Activated CD8-positive, alpha-beta memory T cell treated with anti-CD3 and anti-CD28 coated beads, Interleukin-2, amount 50 U/mL, for 48 hours (primary cell): ENCODE data around the gene GATB.
"Not testable (repeated sequence)": the region's sequence is repeated elsewhere in the genome, so short reads cannot be mapped to it uniquely, and the experiment has no call there.

Experiments
- DNase-seq: peaks from one replicate; pipeline ENCODE4 v3.0.0-alpha.2; 2020

The GATB gene

GRCh38 chr4:151784706-151785105 is 23.9 kb upstream of the GATB start:
- DNase-seq, result no peak

- DNase-seq, result no peak
These were observed 23.1 kb upstream of the GATB start for GRCh38 chr4:151783867-151784266.

DNA sequence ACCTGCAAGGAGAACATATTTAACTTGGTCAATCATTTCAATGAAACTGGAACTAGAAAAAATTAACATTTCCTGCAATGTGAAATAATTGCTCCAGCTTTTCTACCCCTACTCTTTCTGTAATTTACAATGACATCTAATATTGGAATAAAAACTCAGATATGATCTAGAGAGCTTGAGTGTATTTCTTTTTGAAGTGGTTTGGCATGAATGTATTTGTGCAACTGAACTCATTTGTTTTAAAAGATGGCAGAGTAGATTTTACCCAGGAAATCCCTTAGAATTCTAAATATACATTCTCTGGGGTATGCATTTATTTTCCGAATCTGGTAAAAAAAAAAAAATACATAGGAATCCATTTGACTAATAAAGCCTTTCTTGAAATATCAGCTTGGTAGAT is 21.5 kb upstream of the GATB start:
- DNase-seq, result no peak

DNA sequence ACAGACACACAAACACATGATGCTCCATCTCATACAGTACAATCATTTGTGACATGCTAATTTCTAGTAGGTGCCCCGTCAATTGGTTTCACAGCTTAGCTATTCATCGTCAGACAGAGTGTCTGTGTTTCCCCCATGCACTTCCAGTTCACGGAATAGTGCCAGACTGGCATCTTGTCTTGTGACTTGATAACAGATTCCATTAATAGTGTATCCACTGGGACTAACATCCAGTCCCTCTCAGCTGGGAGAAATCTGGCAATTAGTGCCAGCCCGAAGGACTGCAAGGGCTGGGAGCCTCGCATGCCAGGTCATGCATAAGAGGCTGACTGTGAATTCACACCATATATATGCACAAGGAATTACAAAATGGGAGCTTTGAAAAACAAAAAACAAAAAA is 20.2 kb upstream of the GATB start:
- DNase-seq, result no peak

DNA sequence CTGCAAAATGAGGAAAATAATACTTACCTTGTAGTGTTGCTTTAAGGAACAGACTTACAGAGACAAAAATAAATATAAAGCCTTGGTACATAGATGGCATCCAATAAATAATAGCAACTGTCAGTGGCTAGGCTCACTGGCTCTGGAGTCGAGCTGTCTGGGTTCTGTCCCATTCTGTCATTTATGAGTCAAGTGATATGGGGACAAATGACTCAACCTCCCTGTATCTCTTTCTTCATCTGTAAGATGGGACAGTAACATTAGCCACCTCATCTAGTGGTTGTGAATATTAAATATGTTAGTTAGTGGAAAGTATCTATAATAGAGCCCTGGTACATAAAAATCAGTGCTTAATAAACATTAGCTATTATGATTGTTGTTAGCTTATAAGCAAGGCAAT is 16.7 kb upstream of the GATB start:
- DNase-seq, result no peak

GRCh38 chr4:151774324-151774723 is 13.5 kb upstream of the GATB start:
- no peak for DNase-seq

- DNase-seq, result no peak
These were observed 11.5 kb upstream of the GATB start for GRCh38 chr4:151772274-151772673.

DNA sequence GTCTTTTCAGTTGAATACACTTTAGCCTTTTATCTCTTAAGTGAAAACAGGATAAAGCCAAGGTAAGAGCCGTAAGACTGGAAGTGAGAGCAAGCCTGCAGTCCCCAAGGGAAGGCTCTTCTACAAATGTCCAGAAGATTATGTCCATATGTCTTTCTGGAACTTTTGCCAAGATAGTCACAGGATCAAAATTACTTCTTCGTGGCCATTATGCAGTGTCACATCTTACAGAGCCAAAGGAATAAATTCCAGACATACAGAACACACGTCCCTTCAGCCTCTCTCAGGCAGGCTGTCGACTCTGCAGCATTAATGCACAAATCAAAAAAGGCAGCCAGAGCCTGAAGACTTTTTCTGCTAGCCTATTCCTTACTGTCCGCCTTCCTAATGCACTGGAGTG is 10.9 kb upstream of the GATB start:
- DNase-seq, result no peak

GRCh38 chr4:151770154-151770553 is 9.3 kb upstream of the GATB start:
- no peak for DNase-seq

- no peak for DNase-seq
These were observed 8.0 kb upstream of the GATB start for GRCh38 chr4:151768835-151769234.

GRCh38 chr4:151766691-151767090 is 5.9 kb upstream of the GATB start:
- DNase-seq, result no peak

DNA sequence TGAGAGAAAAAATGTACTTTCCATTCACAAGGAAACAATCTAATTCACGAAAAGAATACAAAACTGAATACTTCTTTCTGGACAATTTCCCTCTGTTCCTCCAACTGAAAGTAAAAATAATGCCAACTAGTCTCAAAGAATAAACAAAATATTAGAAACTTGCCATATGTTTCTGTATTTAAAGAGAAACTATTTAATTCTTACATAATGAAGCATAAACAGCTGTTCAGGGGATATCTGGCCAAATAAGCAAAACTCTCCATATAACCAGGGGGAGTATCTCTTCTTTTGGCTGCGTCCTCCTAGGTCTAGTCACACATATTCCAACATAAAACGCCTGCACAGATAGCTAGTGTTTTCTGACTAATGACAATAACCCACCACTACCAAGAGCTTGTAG is 805 bp downstream of the GATB start:
- no peak for DNase-seq

GRCh38 chr4:151753056-151753455 is 7.8 kb downstream of the GATB start:
- no peak for DNase-seq

DNA sequence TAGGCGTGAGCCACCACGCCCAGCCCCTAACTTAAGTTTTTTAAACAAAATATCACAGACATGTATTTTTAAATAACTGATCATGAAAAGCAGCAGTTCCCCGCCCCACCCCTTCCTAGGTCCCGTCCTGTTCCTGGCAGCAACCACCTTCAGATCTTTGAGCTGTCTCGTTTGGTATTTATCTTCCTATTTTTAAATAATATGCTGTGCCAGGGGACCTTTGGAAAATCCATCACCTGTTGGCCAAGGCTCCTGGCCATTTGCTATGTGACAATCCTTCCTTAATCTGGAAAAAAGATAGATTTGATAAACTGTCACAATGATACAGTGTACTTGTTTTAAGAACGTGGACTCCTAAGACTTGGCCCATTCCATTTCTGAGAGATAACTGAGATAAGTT is 10.7 kb downstream of the GATB start:
- no peak for DNase-seq

GRCh38 chr4:151745481-151746231 is 15.2 kb downstream of the GATB start:
- no peak for DNase-seq

GRCh38 chr4:151744614-151745013 is 16.2 kb downstream of the GATB start:
- DNase-seq, result no peak

DNA sequence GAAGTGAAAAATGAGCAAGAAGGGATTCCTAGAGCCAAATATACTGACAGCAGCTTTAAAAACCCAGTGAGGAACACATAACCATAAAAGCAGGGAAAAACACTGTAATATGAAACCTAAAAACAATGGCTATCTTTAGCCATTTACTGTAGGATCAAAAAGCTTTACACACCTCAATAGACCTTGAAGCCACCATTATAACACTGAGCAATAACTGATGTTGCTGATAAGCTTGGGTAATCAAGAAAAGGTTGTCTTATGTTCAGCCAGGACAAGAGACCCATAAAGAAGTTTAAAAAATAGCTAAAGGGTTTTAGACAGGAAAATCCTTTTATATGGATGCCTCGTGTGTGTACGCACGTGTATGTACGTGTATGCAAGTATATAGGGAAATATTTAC is 16.9 kb downstream of the GATB start:
- DNase-seq, result no peak

- no peak for DNase-seq
These were observed 17.5 kb downstream of the GATB start for GRCh38 chr4:151743128-151743854.

- no peak for DNase-seq
These were observed 21.9 kb downstream of the GATB start for GRCh38 chr4:151738720-151739517.

- DNase-seq, result not testable (repeated sequence)
These were observed 24.0 kb downstream of the GATB start for GRCh38 chr4:151736852-151737251.

- DNase-seq, result no peak
These were observed 24.4 kb downstream of the GATB start for GRCh38 chr4:151736361-151736760.

DNA sequence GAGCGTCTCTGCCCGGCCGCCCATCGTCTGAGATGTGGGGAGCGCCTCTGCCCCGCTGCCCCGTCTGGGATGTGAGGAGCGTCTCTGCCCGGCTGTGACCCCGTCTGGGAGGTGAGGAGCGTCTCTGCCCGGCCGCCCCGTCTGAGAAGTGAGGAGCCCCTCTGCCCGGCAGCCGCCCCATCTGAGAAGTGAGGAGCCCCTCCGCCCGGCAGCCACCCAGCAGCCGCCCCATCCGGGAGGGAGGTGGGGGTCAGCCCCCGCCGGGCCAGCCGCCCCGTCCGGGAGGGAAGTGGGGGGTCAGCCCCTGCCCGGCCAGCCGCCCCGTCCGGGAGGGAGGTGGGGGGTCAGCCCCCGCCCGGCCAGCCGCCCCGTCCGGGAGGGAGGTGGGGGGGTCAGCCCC is 29.1 kb downstream of the GATB start:
- DNase-seq, result not testable (repeated sequence)

DNA sequence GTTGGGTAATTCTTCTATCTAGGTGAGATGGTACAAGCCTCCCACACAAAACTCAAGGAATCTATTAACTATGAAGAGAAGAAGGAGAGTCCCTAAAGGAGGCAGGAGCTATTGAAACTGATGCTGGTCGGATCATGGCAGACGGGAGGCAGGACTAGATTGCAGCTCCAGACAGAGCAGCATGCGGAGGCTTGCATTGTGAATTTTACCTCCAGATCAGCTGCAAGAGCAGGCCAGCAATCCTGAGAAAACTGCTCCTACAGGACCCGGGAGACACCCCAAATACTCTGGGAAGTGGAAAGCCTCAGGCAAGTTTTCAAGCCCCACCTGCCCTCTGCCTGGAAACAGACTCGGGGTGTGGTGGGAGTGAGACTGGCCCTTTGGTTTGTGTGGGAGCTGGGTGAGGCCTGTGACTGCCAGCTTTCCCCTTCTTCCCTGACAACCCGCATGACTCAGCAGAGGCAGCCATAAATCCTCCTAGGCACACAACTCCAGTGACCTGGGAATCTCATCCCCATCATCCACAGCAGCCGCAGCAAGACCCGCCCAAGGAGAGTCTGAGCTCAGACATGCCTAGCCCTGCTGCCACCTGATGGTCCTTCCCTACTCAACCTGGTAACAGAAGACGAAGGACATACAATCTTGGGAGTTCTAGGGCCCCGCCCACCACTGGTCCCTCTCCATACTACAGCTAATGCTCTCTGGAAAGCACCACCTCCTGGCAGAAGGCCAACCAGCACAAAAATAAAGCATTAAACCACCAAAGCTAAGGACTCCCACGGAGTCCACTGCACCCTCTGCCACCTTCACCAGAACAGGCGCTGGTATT is 30.9 kb downstream of the GATB start:
- DNase-seq, result no peak
